Measurements from ENCODE around the gene EVC2.
"Not testable (repeated sequence)": the region's sequence is repeated elsewhere in the genome, so short reads cannot be mapped to it uniquely, and the experiment has no call there.

The EVC2 gene

DNA sequence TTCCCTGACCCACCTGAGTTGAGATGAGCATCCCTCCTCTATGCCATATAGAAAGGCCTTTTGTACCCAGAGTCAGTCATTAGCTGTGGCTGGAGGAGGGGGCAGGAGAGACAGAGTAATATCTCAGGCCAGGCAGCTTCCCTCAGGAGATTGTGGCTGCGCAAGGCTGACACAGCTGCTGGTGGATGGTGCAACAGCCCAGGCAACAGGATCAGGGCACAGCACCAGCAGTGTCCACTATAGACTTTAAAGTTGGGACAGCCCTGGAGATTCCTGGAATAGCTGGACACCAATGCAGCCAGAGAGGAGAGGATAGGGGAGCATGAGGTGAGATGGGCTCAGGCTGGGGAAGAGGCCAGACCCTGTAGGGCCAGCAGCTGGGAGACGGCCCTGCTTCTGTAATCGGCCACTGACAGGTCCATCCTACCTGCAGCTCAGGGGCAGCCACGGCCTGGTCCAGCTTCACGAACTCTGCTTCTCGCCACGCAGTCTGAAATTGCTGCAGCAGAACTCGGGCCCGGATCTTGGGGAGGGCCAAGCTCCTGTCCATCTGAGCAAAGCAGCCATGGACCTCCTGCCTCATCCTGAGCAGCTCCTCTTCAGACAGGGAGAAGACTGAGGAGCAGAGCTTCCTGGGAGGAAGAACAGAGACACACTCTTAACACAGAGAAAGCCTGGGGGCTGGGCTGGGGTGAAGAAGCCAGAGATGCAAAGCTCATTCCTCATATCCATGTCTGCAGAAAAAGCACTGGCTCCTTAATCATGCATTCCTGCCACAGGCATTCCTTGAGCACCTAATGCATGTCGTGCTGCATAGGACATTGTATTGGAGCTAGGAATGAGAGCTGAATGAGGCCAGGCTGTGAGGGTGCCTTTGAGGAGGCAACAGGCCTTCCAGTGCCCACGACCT lies 90.1 kb downstream of the EVC2 start:
- no peak for DNase-seq

GRCh38 chr4:5616331-5616950 lies 91.9 kb downstream of the EVC2 start:
- no peak for DNase-seq

DNA sequence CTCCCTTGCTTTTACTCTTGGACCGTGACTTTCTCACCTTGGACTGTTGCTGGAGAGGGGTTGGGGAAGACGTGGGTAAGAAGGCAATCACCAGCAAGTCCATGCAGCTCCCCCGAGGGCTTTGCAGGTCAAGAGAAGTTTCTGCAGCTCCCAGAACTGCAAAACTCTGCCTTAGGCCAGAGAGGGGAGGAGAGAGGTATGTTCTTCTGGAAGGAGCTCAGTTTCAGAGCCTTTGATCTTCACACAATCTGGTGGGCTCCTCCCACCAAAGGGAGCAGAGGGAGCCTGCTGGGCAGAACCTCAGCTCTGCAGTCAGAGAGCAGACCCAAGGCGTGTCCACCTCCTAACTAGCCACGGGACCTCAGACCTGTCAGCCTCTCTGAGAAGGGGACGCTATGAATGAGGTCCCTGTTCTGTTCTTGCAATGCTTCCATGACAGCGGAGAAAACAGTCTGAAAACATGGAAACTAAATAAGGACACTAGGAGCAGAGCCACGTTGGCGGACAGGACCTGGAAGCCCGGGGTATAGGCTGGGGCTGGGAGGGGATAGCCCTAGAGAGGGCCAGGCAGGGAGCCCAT lies 92.8 kb downstream of the EVC2 start:
- DNase-seq = no peak

- DNase-seq = no peak
These were observed 96.6 kb downstream of the EVC2 start for GRCh38 chr4:5611750-5612149.

- DNase-seq = no peak
These were observed 98.9 kb downstream of the EVC2 start for GRCh38 chr4:5609306-5610007.

DNA sequence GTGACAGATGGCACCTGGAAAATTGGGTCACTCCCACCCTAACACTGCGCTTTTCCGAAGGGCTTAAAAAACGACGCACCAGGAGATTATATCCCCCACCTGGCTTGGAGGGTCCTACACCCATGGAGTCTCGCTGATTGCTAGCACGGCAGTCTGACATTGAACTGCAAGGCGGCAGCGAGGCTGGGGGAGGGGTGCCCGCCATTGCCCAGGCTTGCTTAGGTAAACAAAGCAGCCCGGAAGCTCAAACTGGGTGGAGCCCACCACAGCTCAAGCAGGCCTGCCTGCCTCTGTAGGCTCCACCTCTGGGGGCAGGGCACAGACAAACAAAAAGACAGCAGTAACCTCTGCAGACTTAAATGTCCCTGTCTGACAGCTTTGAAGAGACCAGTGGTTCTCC lies 114.5 kb downstream of the EVC2 start:
- not testable (repeated sequence) for DNase-seq

DNA sequence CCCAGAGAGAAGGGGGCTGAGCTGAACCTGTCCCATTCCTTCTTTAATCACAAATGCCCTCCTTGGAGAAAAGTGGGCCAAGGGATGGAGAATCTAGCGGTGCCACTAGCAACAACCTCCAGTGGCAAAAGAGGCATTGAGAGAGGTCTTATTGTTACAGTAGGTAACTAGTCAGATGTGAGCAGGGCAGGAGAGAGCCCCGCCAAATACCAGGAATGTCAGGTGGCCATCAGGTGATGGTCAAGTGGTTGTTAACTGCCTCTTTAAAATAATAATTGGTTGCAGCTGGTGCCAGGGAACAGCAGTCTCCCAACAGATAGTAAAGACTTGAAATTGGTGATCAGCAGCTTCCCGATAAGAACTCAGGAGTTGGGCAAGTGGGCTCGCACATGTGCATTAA lies 116.1 kb downstream of the EVC2 start:
- DNase-seq = no peak

DNA sequence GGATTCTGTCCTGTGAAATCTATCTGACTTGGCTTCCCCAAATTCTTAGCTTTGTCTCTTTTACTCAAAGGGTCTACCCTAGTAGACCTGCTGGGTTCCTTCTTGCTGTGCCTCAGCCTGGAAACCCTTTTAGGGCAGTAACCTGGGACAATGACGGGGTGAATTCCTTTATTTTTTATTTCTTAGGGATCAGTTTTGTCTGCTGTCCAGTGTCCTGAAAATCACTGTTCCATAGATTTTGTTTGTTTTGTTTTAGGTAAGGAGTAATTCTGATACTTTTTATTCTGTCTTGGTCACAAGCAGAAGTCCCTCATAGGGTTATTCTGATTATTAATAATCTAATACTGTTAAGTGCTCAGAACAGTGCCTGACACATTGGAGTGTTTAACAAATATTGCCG lies 118.9 kb downstream of the EVC2 start:
- DNase-seq = no peak

DNA sequence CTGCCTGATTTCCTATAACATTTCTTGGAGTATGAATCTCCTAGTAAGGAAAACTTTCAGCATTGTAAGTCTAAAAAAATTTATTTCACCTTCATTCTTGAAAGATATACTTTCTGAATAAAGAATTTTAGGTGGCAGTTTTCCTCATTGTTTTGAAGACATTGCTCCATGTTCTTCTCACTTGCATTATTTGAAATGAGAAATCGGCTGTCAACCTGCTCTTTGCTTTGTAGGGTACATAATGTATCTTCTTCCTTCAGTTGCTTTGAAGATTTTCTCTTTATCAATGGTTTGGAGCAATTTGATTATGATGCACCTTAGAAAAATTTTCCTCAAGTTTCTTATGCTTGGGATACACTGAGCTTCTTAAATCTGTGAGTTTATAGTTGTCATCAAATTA lies 120.3 kb downstream of the EVC2 start:
- no peak for DNase-seq

GRCh38 chr4:5575941-5576340 lies 132.4 kb downstream of the EVC2 start:
- no peak for DNase-seq

GRCh38 chr4:5574386-5574785 lies 134.0 kb downstream of the EVC2 start:
- DNase-seq = no peak

DNA sequence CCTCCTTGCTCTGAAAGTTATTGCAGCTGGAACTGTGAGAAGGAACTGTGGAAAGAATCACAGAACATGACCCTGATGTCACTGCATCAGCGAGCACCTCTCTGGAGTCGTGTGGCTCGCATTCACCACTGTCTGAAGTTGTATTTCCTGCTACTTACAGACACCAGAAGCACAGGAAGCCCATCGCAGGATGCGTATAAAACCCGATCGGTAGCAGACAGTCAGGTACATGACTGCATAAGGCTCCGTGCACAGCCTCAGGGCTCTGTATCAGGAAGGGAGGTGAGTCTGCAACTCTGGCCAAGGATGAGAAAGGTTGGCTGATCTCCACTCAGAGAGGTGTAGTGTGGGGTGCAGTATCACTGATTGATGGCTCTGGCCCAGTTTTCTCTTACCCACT lies 134.4 kb downstream of the EVC2 start:
- no peak for DNase-seq

- DNase-seq = no peak
These were observed 135.6 kb downstream of the EVC2 start for GRCh38 chr4:5572751-5573150.

- DNase-seq = no peak
These were observed 136.2 kb downstream of the EVC2 start for GRCh38 chr4:5572114-5572513.

- DNase-seq = no peak
These were observed 136.7 kb downstream of the EVC2 start for GRCh38 chr4:5571646-5572045.

DNA sequence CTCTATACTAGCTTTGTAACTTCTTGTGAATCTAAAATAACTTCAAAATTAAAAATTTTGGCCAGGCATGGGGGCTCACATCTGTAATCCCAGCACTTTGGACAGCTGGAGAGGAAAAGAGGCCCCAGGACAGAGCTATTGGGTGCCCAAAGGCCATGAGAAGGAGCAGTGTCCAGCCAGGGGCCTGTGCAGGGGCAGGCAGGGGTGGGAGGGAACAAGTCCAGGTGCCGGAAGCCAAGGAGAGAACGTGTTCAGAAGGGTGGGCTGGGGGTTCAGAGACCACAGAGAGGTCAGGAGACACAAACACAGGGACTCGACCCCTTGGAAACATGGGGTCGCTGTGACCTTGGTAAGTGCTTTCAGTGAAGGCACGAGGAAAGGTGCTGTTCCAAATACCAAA lies 138.9 kb downstream of the EVC2 start:
- no peak for DNase-seq

- DNase-seq = no peak
These were observed 139.4 kb downstream of the EVC2 start for GRCh38 chr4:5568931-5569330.

- no peak for DNase-seq
These were observed 140.0 kb downstream of the EVC2 start for GRCh38 chr4:5568336-5568735.

DNA sequence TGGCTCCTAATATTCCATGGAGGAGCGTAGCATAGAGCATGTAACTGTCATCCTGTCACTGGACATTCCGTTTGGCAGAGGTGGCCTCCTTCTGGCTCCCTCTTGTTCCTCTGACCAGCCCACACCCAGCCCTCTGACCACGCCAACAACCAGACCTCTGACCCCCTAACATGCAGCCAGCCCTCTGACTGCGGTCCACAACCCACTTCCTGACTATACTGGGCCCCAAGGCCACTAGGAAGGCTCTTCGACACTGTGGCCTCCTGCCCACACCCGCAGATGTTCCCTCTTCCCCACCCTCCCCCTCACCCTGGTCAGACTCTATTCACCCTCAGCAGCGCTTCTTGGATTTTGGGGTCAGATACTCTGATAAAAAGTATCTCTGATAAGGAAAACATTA lies 141.4 kb downstream of the EVC2 start:
- DNase-seq = no peak

DNA sequence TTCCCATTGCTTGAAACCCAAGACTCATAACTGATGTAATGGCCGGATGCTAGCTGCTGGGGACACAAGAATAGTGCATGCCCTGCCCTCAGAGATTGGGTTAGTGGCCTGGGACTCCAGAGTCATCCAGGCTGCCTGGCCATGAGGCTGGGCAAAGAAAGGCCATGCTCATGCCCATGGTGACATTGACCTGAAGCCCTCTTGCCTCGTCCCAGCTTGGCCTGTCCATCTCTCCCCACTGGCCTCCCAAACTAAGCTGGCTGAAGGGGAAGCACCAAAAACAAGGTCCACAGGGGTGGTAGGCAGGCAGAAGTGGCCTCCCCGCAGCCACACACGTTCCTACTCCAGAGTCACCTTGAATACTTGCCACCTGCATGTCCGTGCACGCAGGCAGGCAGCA lies 141.8 kb downstream of the EVC2 start:
- no peak for DNase-seq

DNA sequence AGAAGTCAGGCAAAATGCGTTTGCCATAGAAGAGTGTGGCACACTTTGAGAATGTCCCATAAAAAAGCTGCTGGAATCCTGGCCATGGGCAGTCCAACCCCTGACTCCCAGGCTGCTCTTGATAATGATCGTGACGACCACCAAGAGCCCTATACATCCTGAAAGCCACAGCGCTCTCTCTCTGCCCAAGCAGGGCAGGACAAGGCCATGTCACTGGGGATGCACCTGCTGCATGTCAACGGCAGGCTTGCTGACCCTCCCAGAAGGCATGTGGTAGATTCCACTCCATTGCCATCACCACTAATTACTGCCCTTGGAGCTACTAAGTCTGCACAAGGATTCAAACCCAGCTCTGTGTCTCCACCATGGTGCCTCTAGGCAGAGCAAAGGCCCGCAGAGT lies 144.5 kb downstream of the EVC2 start:
- no peak for DNase-seq

- DNase-seq = no peak
These were observed 145.9 kb downstream of the EVC2 start for GRCh38 chr4:5562476-5562875.

DNA sequence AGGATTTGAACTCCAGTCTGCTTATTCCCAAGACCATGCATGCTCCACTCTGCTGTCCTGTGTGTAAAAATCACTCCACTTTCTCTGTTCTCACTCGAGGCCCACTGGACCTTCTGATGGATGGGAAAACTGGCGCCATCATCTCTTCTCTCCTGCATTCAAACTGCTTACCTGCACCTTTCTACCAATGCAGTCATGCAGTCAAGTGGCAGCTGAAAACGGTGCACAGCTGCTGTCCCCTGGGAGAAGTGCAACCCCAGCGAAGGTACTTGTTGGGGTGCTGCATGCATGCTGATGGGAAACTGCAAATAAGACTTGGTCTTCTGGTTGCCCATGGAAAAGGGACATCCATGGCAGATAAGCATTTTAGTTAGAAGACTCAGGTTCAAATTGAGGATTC lies 147.1 kb downstream of the EVC2 start:
- DNase-seq = no peak

DNA sequence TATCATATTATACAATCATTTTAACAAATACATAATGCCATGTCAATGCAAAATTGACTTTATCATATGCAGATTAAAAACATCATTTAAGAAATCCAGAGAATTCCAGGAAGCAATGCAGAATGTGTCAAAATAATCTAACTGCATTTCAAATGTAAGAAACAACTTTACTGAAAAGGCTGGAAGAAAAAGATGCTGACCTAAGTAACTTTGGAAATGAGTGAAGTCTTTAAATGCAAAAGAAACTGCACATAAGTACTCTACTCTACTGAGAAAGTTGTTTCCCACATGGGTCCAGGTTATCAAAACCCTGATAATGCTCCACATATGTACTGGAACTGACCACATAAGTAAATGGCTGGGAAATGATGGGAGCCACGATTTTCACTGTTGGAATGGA lies 149.9 kb downstream of the EVC2 start:
- no peak for DNase-seq

All from stimulated activated CD4-positive, alpha-beta T cell treated with anti-CD3 and anti-CD28 coated beads, Interleukin-15, amount 100 ng/mL, for 24 hours (primary cell).